Smooth muscle cell (in vitro differentiated cells): ENCODE data around the gene UNC5B. TPM values are rescaled to one million over a fixed set of nuclear protein-coding genes. Genes with fewer than 3 reads are reported as not detected.

Experiments used
- DNase-seq: peaks from one replicate; lab custom pipeline; 2025; ENCODE audit not compliant: unreplicated experiment; lab: John Stamatoyannopoulos, UW
- H2AFZ ChIP-seq: fragments of 200-600 bp; sonication (generic); 2 replicates; pipeline ENCODE4 v1.6.0; 2016; ENCODE audit warnings: antibody characterized with exemption, low read depth, mild to moderate bottlenecking
- H3F3A ChIP-seq: fragments of 200-600 bp; sonication (generic); 2 replicates; pipeline ENCODE4 v1.6.0; 2017; ENCODE audit warnings: antibody characterized with exemption, low read depth
- H3K27ac ChIP-seq: fragments of 200-600 bp; sonication (generic); 2 replicates; pipeline ENCODE4 v1.5.1; 2016; ENCODE audit warnings: low read depth, mild to moderate bottlenecking
- H3K27me3 ChIP-seq: fragments of 200-600 bp; sonication (generic); 2 replicates; pipeline ENCODE4 v1.6.1; 2016; ENCODE audit warnings: low read depth, mild to moderate bottlenecking
- H3K36me3 ChIP-seq: fragments of 200-600 bp; sonication (generic); 2 replicates; pipeline ENCODE4 v1.5.1; 2016; ENCODE audit warnings: low read depth
- H3K4me1 ChIP-seq: fragments of 200-600 bp; sonication (generic); 2 replicates; pipeline ENCODE4 v1.5.1; 2016; ENCODE audit warnings: low read depth
- H3K4me2 ChIP-seq: fragments of 200-600 bp; sonication (generic); 2 replicates; pipeline ENCODE4 v1.6.0; 2016; ENCODE audit warnings: mild to moderate bottlenecking
- H3K4me3 ChIP-seq: fragments of 200-600 bp; sonication (generic); 2 replicates; pipeline ENCODE4 v1.5.1; 2016; ENCODE audit warnings: mild to moderate bottlenecking
- H3K79me2 ChIP-seq: fragments of 200-600 bp; sonication (generic); 2 replicates; pipeline ENCODE4 v1.6.0; 2016; ENCODE audit warnings: low read depth, mild to moderate bottlenecking
- H3K9ac ChIP-seq: fragments of 200-600 bp; sonication (generic); 2 replicates; pipeline ENCODE4 v1.6.0; 2016; ENCODE audit warnings: low read depth
- H3K9me3 ChIP-seq: fragments of 200-600 bp; sonication (generic); replicated peaks from 2 replicates; pipeline ENCODE4 v1.5.1; 2016; ENCODE audit warnings: low read depth
- H4K20me1 ChIP-seq: fragments of 200-600 bp; sonication (generic); 2 replicates; pipeline ENCODE4 v1.6.0; 2016; ENCODE audit warnings: low read depth
- WGBS: methylation state at CpG from one replicate; pipeline ENCODE4 v1.1.7; 2016; ENCODE audit warnings: low lambda C conversion rate; 5-methylcytosine and 5-hydroxymethylcytosine counted together
- polyA plus RNA-seq: library from polyadenylated mRNA; unstranded; fragments of >200 nt; fragmentation: Nextera tagmentation; extraction: Ambion mirVana; gene quantifications from 2 replicates; pipeline ENCODE4 v1.2.1, GENCODE V29; 2016
- total RNA-seq: library from RNA; depleted of rRNA; stranded (reverse); fragments of >200 nt; gene quantifications from 2 replicates; pipeline ENCODE4 v1.2.3, GENCODE V29; 2014
- TF ChIP-seq, protein P1 (sequence below): fragments of 200-600 bp; sonication (generic); IDR thresholded peaks from 2 replicates; pipeline ENCODE4 v1.5.1; 2017; ENCODE audit warnings: borderline replicate concordance, mild to moderate bottlenecking, antibody characterized with exemption; ENCODE audit not compliant: insufficient read depth, poor library complexity, severe bottlenecking

UNC5B gene
- total and polyA plus RNA-seq, 2 experiments from 2014 or later = 89.6 to 142 TPM

DNA sequence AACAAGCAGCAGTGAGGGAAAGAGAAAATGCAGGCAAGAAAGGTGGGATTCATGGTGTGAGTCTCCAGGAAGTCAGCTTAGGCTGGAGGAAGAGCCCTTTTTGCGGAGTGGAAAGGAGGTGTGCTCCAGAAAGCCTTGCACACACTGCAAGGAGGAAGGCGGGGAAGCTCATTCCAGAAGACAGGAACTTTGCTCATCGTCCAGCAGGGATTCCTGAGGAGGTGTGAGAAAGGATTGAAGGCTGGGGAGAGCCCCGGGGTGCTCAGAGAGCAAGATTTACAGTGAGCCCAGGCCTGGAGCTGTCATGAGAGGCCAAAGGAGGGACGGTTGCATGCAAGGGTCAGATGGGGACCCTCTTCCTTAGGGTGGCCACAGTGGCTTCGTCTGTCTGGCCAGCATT is 124.3 kb downstream of the UNC5B start:
- no peak overlapping the region for H3K4me2 ChIP-seq
- no peaks in the 10 kb centered on the region for H3K4me1 ChIP-seq
- H3K36me3 ChIP-seq = no peaks in the 10 kb centered on the region
- no peak overlapping the region for H3K4me3 ChIP-seq
- no peaks in the 10 kb centered on the region for H3K79me2 ChIP-seq
- WGBS = 83% methylated on average over 6 of the region's 6 CpGs
- H3F3A ChIP-seq = no peaks in the 10 kb centered on the region
- H4K20me1 ChIP-seq = no peaks in the 10 kb centered on the region
- no peaks in the 10 kb centered on the region for H3K9me3 ChIP-seq
- TF ChIP-seq, protein P1, sequence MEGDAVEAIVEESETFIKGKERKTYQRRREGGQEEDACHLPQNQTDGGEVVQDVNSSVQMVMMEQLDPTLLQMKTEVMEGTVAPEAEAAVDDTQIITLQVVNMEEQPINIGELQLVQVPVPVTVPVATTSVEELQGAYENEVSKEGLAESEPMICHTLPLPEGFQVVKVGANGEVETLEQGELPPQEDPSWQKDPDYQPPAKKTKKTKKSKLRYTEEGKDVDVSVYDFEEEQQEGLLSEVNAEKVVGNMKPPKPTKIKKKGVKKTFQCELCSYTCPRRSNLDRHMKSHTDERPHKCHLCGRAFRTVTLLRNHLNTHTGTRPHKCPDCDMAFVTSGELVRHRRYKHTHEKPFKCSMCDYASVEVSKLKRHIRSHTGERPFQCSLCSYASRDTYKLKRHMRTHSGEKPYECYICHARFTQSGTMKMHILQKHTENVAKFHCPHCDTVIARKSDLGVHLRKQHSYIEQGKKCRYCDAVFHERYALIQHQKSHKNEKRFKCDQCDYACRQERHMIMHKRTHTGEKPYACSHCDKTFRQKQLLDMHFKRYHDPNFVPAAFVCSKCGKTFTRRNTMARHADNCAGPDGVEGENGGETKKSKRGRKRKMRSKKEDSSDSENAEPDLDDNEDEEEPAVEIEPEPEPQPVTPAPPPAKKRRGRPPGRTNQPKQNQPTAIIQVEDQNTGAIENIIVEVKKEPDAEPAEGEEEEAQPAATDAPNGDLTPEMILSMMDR = no peak
- no peak overlapping the region for H3K27ac ChIP-seq
- H3K27me3 ChIP-seq = no peaks in the 10 kb centered on the region
- H2AFZ ChIP-seq = no peak overlapping the region
- no peak for DNase-seq
- no peak overlapping the region for H3K9ac ChIP-seq

DNA sequence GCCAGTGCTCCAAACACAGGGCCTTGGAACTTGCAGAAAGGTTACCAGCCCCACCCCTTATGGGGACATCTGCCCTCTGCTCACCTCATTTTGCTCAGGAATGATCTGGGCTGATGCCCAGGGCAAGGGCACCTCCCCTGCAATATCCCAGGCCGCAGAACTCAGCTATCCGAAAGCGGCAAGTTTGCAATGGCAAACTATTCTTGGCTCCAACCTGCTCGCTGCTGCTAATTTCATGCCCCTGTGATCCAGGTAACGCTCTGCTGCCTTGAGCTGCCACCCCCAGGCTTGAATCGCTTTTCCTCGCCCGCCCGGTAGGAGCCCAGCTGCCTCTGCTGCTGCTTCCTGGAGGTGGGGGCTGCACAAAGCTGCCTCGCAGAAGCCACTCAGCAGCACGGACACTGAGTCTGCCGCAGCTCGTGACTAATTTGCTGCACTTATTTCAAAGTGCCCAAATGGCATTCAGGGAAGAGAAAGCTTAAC is 124.9 kb downstream of the UNC5B start:
- H3K27me3 ChIP-seq = no peaks in the 10 kb centered on the region
- no peaks in the 10 kb centered on the region for H4K20me1 ChIP-seq
- H3K27ac ChIP-seq = no peak overlapping the region
- no peaks in the 10 kb centered on the region for H3F3A ChIP-seq
- TF ChIP-seq, protein P1 = no peak
- no peaks in the 10 kb centered on the region for H3K36me3 ChIP-seq
- no peak for DNase-seq
- no peak overlapping the region for H3K4me3 ChIP-seq
- no peaks in the 10 kb centered on the region for H3K4me1 ChIP-seq
- no peak overlapping the region for H2AFZ ChIP-seq
- no peak overlapping the region for H3K4me2 ChIP-seq
- no peaks in the 10 kb centered on the region for H3K9me3 ChIP-seq
- no peaks in the 10 kb centered on the region for H3K79me2 ChIP-seq
- WGBS = 81% methylated on average over 13 of the region's 13 CpGs
- no peak overlapping the region for H3K9ac ChIP-seq

DNA sequence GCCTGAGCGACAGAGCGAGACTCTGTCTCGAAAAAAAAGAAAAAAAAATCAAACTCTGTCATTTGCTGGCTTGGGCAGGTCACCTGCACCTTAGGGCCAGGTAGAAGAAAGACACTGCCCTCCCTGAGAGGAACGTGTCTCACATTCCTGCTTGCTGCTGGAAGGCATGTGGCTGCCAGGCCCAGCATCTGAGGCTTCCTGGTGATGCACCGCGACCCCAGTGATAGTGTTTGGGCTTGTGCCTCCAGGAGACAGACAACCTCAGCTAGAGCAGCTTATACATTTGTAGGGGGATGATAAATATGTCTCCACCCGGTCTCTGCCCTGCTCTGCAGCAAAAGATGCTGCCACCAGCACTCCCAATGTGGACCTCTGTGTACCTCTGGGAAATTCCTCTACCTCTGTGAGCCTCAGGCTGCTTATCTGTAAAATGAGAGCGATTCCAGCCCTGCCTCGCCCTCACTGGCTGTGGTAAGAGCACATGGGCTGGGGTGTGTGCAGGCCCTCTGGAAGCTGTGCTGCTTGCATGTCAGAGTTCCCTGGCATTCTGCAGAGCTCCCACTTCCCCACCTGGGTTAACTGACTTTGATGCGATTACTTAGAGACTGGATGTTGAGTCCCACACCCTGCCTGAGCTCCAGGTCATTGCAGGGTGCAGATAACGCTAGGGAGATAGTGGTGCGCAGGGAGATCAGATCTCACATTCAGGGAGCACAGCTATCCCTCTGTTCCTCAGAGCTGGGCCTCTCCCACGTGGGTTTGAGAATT is 126.5 kb downstream of the UNC5B start:
- no peak overlapping the region for H3K9ac ChIP-seq
- H3K36me3 ChIP-seq = no peaks in the 10 kb centered on the region
- no peak overlapping the region for H2AFZ ChIP-seq
- TF ChIP-seq, protein P1 = no peak
- H3K4me3 ChIP-seq = no peak overlapping the region
- no peaks in the 10 kb centered on the region for H3K79me2 ChIP-seq
- no peak overlapping the region for H3K4me2 ChIP-seq
- H3K9me3 ChIP-seq = no peaks in the 10 kb centered on the region
- DNase-seq = no peak
- 81% methylated on average over 13 of the region's 13 CpGs for WGBS
- no peaks in the 10 kb centered on the region for H3K27me3 ChIP-seq
- no peaks in the 10 kb centered on the region for H3F3A ChIP-seq
- no peak overlapping the region for H3K27ac ChIP-seq
- H3K4me1 ChIP-seq = no peaks in the 10 kb centered on the region
- H4K20me1 ChIP-seq = no peaks in the 10 kb centered on the region
